ENCODE results near the gene ARMC5.

GRCh38 chr16:31460582-31461002, 1.3 kb downstream of the ARMC5 start:
- TF ChIP-seq CTCF (IDR thresholded peaks at IDR 0.05; ENCODE audit: insufficient read depth, low read depth, low read length) (peak; percentile 84), EZH2 (IDR thresholded peaks at IDR 0.05; ENCODE audit: insufficient read depth, low read length) (no peak)
